GM13977 (cell line): ENCODE data around the gene GPSM1.

Experiments
- DNase-seq: peaks from one replicate; pipeline ENCODE4 v3.0.0; 2012; ENCODE audit warnings: low spot score
- in situ Hi-C: fragments of 300-500 bp; cut with MboI; formaldehyde crosslinking; loops from one replicate; pipeline ENCODE4 v1.12.0; 2022; ENCODE audit warnings: low sequenced_read_pairs, low pct_unique_long_range_greater_than_20kb, mixed read lengths, inconsistent platforms; ENCODE audit not compliant: unreplicated experiment
- TF ChIP-seq, protein P1 (sequence below): IDR thresholded peaks from 2 replicates; pipeline ENCODE4 v1.5.1; 2012; ENCODE audit warnings: mild to moderate bottlenecking, control low read depth; ENCODE audit not compliant: insufficient read depth; ENCODE audit errors: extremely low read depth, missing control alignments

The GPSM1 gene

DNA sequence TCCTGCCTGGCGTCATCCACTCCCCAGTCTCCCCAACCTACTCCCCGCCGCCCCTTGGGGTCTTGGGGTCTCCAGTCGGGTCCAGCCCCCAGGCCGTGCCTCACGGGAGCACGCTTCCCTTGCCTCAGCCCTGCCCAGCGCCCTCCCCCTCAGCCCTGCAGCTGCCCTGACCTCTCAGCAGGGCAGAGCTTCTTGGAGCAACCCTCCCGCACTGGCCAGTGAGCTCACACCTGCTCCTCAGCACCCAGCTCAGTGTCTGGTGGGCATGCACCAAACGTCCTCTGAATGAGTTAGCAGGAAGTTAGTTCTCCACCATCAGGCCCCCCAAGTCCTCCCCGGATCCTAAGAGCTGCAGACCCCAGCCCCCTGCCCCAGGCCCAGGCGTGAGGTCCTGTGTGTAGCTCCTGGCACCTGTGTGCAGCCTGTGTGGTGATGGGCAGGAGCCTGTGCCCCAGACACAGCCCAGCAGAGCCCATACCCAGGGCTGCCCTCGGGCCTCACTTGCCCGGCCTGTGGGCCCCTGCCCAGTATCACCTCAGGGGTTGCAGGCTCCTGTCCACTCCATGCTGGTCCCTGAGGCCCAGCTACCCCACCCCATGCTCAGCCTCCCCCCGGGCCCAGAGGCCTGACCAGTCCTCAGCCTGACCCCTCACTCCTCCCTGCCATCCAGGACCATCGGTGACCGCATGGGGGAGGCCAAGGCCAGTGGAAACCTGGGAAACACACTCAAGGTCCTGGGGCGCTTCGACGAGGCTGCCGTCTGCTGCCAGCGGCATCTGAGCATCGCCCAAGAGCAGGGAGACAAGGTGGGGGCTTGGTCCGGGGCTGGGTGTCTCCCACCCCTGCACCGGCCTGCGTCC lies 8.2 kb downstream of the GPSM1 start:
- in situ Hi-C loops = no loop called here
- DNase-seq = no peak
- TF ChIP-seq, protein P1, sequence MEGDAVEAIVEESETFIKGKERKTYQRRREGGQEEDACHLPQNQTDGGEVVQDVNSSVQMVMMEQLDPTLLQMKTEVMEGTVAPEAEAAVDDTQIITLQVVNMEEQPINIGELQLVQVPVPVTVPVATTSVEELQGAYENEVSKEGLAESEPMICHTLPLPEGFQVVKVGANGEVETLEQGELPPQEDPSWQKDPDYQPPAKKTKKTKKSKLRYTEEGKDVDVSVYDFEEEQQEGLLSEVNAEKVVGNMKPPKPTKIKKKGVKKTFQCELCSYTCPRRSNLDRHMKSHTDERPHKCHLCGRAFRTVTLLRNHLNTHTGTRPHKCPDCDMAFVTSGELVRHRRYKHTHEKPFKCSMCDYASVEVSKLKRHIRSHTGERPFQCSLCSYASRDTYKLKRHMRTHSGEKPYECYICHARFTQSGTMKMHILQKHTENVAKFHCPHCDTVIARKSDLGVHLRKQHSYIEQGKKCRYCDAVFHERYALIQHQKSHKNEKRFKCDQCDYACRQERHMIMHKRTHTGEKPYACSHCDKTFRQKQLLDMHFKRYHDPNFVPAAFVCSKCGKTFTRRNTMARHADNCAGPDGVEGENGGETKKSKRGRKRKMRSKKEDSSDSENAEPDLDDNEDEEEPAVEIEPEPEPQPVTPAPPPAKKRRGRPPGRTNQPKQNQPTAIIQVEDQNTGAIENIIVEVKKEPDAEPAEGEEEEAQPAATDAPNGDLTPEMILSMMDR = no peak

- in situ Hi-C loops = no loop called here
- DNase-seq = no peak
- TF ChIP-seq, protein P1 = no peak
Measured at GRCh38 chr9:136336156-136336870, 9.0 kb downstream of the GPSM1 start.

GRCh38 chr9:136336881-136337280 lies 9.5 kb downstream of the GPSM1 start:
- in situ Hi-C loops = no loop called here
- DNase-seq = no peak
- TF ChIP-seq, protein P1 = no peak

DNA sequence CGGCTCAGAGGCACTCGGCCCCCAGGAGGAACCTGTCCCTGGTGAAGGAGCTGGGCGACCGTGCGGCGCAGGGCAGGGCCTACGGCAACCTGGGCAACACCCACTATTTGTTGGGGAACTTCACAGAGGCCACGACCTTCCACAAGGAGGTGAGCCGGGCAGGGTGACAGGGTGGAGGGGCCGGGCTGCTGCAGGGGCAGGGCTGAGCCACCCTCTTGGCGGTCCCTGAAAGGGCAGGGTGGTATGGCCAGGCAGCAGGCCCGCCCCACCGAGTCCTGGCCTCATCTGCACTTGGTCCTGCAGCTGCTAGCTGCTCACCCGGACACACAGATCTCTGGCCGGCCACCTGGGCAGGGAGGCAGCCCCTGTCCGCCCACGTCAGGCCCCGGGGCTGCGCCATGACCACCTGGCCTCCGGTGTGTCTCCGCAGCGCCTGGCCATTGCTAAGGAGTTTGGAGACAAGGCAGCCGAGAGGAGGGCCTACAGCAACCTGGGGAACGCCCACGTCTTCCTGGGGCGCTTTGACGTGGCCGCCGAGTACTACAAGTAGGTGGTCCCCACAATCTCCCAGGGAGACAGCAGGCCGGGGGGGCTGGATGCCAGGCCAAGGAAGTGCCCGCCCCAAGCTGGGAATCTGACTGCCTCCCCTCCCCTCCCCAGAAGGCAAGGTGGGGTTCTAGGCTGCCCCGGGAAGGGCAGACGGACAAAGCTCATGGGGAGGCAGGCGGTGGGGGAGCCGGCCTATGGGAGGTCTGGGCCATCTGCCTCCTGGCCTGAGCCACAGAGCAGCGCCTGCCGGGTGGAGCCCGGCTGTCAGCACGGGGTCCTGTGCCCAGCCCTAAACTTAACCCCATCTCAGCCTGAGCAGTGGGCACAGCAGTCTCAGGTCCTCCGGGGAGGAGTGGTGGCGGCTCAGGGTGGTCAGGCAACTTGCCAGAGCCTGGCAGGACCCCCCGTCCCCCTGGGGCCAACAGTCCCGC lies 10.4 kb downstream of the GPSM1 start:
- TF ChIP-seq, protein P1 = no peak
- in situ Hi-C loops = no loop called here
- DNase-seq = no peak

GRCh38 chr9:136338511-136338910 lies 11.2 kb downstream of the GPSM1 start:
- TF ChIP-seq, protein P1 = no peak
- in situ Hi-C loops = no loop called here
- DNase-seq = no peak
